NCI-H226 (cell line): ENCODE results near the gene ATG4A.

Source experiments
- DNase-seq: peaks from one replicate; pipeline ENCODE4 v3.0.0-alpha.2; 2015

ATG4A gene

GRCh38 chrX:108123591-108124366, 32.2 kb downstream of the ATG4A start:
- no peak for DNase-seq

GRCh38 chrX:108126661-108127060, 35.1 kb downstream of the ATG4A start:
- DNase-seq = no peak

GRCh38 chrX:108127152-108127551, 35.6 kb downstream of the ATG4A start:
- DNase-seq = no peak

GRCh38 chrX:108130889-108131288, 39.3 kb downstream of the ATG4A start:
- no peak for DNase-seq

- peak; percentile 68 for DNase-seq
Observed at GRCh38 chrX:108131471-108131870, 39.9 kb downstream of the ATG4A start.

GRCh38 chrX:108132034-108132433, 40.5 kb downstream of the ATG4A start:
- DNase-seq = no peak

GRCh38 chrX:108132876-108133275, 41.3 kb downstream of the ATG4A start:
- DNase-seq = no peak

- DNase-seq = no peak
Observed at GRCh38 chrX:108134724-108135123, 43.1 kb downstream of the ATG4A start.

GRCh38 chrX:108138814-108139702, 47.5 kb downstream of the ATG4A start:
- DNase-seq = no peak

GRCh38 chrX:108148524-108148923, 56.9 kb downstream of the ATG4A start:
- DNase-seq = no peak

GRCh38 chrX:108156082-108156481, 64.5 kb downstream of the ATG4A start:
- no peak for DNase-seq

- no peak for DNase-seq
Observed at GRCh38 chrX:108156934-108157466, 65.4 kb downstream of the ATG4A start.

- no peak for DNase-seq
Observed at GRCh38 chrX:108157628-108158027, 66.0 kb downstream of the ATG4A start.

- DNase-seq = no peak
Observed at GRCh38 chrX:108159028-108159670, 67.6 kb downstream of the ATG4A start.

- no peak for DNase-seq
Observed at GRCh38 chrX:108160309-108160708, 68.7 kb downstream of the ATG4A start.

- DNase-seq = no peak
Observed at GRCh38 chrX:108162265-108162664, 70.7 kb downstream of the ATG4A start.

GRCh38 chrX:108163333-108164082, 71.9 kb downstream of the ATG4A start:
- DNase-seq = no peak

- peak; percentile 33 for DNase-seq
Observed at GRCh38 chrX:108165383-108166111, 74.0 kb downstream of the ATG4A start.

GRCh38 chrX:108167211-108167872, 75.8 kb downstream of the ATG4A start:
- peak; percentile 70 for DNase-seq

GRCh38 chrX:108168961-108169740, 77.6 kb downstream of the ATG4A start:
- no peak for DNase-seq
